Right lobe of liver (tissue), 4 donors: ENCODE data around the gene ADPRHL1.

Source experiments
- CTCF ChIP-seq, 4 donors: fragments of 200-600 bp in 3 of 4; fragments of 450-650 bp in 1 of 4; IDR thresholded peaks; one replicate each; pipeline versions ENCODE4 v1.5.1 to v1.8.0; 2016 to 2022; ENCODE audit warnings: antibody characterized with exemption in 4 of 4, mild to moderate bottlenecking in 2 of 4
- POLR2A ChIP-seq: fragments of 450-650 bp; IDR thresholded peaks from one replicate; pipeline ENCODE4 v1.6.1; 2017; ENCODE audit warnings: antibody characterized with exemption, mild to moderate bottlenecking
- donor health status: DM: no; HTN: no; CAD: no.
- donor health status: DM: no; HTN: no; CAD: no.
- donor health status: DM: no; HTN: yes; CAD: no.

- TF ChIP-seq CTCF (IDR thresholded peaks at IDR 0.05) (no peak), POLR2A (no peak)
These were observed 2.9 kb upstream of the ADPRHL1 start for GRCh38 chr13:113456116-113456702.
